K562 (cell line): ENCODE results near the gene C2orf66. TPM values are rescaled to one million over a fixed set of nuclear protein-coding genes. Genes with fewer than 3 reads are reported as not detected.

Experiments used
- CEBPG ChIP-seq, 3 experiments: fragments of 200-800 bp in 1 of 3; sonication (Bioruptor generic) in 1 of 3; sonication (generic) in 1 of 3; formaldehyde crosslinking in 1 of 3; IDR thresholded peaks in 2 of 3; conservative IDR thresholded peaks in 1 of 3; 2 replicates each; pipeline versions ENCODE4 v1.6.1 to v1.8.0; 2016 to 2022; ENCODE audit warnings: missing compliant biosample characterization in 2 of 3, missing genetic modification characterization in 2 of 3, mild to moderate bottlenecking in 1 of 3, missing genetic modification reagents in 1 of 3
- ETS2 ChIP-seq: IDR thresholded peaks from 2 replicates; pipeline ENCODE4 v1.6.1; 2016; ENCODE audit warnings: borderline replicate concordance, missing genetic modification characterization, mild to moderate bottlenecking, moderate library complexity, missing compliant biosample characterization; ENCODE audit not compliant: poor library complexity, severe bottlenecking
- FOXM1 ChIP-seq, 2 experiments: fragments of 450-650 bp in 1 of 2; sonication (generic) in 1 of 2; formaldehyde crosslinking in 1 of 2; IDR thresholded peaks; 2 replicates each; pipeline versions ENCODE4 v1.6.1 to v1.9.0; 2017 to 2022; ENCODE audit warnings: low read depth in 2 of 2, mild to moderate bottlenecking in 2 of 2, missing genetic modification reagents in 1 of 2, moderate library complexity in 1 of 2
- HEY1 ChIP-seq: fragments of 250-450 bp; sonication (Bioruptor Pico); IDR thresholded peaks from 2 replicates; pipeline ENCODE4 v1.5.0; 2020; ENCODE audit warnings: mild to moderate bottlenecking, moderate library complexity, borderline replicate concordance
- MTA3 ChIP-seq: fragments of 450-650 bp; formaldehyde crosslinking; IDR thresholded peaks from 2 replicates; pipeline ENCODE4 v1.6.1; 2017; ENCODE audit warnings: mild to moderate bottlenecking, borderline replicate concordance
- NCOR1 ChIP-seq: fragments of 450-650 bp; IDR thresholded peaks from 2 replicates; pipeline ENCODE4 v1.6.1; 2016; ENCODE audit warnings: mild to moderate bottlenecking, moderate library complexity
- PHB2 ChIP-seq: fragments of 450-650 bp; IDR thresholded peaks from 2 replicates; pipeline ENCODE4 v1.6.1; 2017; ENCODE audit warnings: low read depth
- PML ChIP-seq: IDR thresholded peaks from 2 replicates; pipeline ENCODE4 v1.6.1; 2012; ENCODE audit warnings: low read length, inconsistent platforms
- TBL1XR1 ChIP-seq, 2 experiments: IDR thresholded peaks; 2 replicates each; pipeline ENCODE4 v1.6.1; 2012; ENCODE audit warnings: improper control_type of control experiment in 2 of 2, low read length in 2 of 2, mild to moderate bottlenecking in 1 of 2
- ZBTB17 ChIP-seq: fragments of 450-650 bp; formaldehyde crosslinking; IDR thresholded peaks from 2 replicates; pipeline ENCODE4 v1.4.0; 2020; ENCODE audit warnings: mild to moderate bottlenecking
- ZNF668 ChIP-seq: fragments of 250-450 bp; sonication (Bioruptor Pico); IDR thresholded peaks from 2 replicates; pipeline ENCODE4 v1.8.0; 2022; ENCODE audit warnings: mild to moderate bottlenecking, inconsistent platforms
- polyA plus RNA-seq, 8 experiments: library from polyadenylated mRNA; depleted of rRNA in 4 of 8; stranded (reverse) in 5 of 8; unstranded in 3 of 8; fragments of >200 nt; fragmentation: Nextera tagmentation in 2 of 8; fragmentation: Illumina TruSeq in 1 of 8; extraction: Ambion mirVana in 2 of 8; extraction: Trizol in 1 of 8; gene quantifications; 2 replicates each; pipeline versions ENCODE4 v1.2.1 to v1.2.3, GENCODE V29; 2011 to 2014; ENCODE audit warnings: inconsistent platforms in 1 of 8, missing spikeins in 1 of 8
- total RNA-seq, 7 experiments: library from RNA; depleted of rRNA in 6 of 7; stranded (reverse); fragments of >200 nt in 6 of 7; fragmentation: Illumina TruSeq in 2 of 7; extraction: Trizol in 2 of 7; gene quantifications; 2 replicates each; pipeline versions ENCODE4 v1.2.1 to v1.2.3, GENCODE V29; 2011 to 2021; ENCODE audit warnings: low replicate concordance in 1 of 7
- TF ChIP-seq, protein P1 (sequence below): sonication (generic); formaldehyde crosslinking; IDR thresholded peaks from 2 replicates; pipeline ENCODE4 v1.8.0; 2023; ENCODE audit warnings: mild to moderate bottlenecking, missing genetic modification reagents

The C2orf66 gene
- total and polyA plus RNA-seq, 9 of the 15 experiments (the other 6 are each of a cell fraction or from before 2014, with no cell fraction given) = not detected

DNA sequence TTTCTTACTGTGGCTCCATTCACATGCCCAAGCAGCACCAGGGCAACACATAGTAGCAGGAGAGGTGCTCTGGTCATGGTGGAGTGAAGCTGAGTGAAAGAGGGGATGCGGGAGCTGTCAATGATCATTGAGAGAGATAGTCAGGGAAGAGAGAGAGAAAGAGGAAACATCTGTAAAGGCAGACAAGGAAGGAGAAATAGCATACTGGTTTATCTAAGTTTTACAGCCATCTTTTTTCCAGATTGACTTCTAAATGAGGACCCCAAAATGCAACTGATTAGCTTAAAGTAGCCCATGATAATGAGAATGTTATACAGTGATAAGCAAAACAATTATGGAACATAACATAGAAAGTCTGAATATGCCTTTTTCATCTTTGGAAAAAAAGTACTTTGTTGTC, at the start of gene C2orf66 (continued):
- TF ChIP-seq FOXM1 (IDR thresholded peaks at IDR 0.05; ENCODE audit: low read depth) = no peak
- no peak for TF ChIP-seq FOXM1 (CRISPR knock-in tag; IDR thresholded peaks at IDR 0.05; ENCODE audit: low read depth)
- peak; percentile 67; the same call in 1 of the 2 replicates for TF ChIP-seq PML
- TF ChIP-seq ETS2 (tag) = no peak
- no peak for TF ChIP-seq ZNF668 (CRISPR knock-in tag)
- no peak for TF ChIP-seq MTA3
- TF ChIP-seq CEBPG (CRISPR knock-in tag; IDR thresholded peaks at IDR 0.05) = no peak
- TF ChIP-seq CEBPG (tag; conservative IDR thresholded peaks at IDR 0.05 in 1 of 2, IDR thresholded peaks at IDR 0.05 in 1 of 2) = no peak
- TF ChIP-seq ZBTB17 (CRISPR knock-in tag) = no peak
- TF ChIP-seq, protein P1, sequence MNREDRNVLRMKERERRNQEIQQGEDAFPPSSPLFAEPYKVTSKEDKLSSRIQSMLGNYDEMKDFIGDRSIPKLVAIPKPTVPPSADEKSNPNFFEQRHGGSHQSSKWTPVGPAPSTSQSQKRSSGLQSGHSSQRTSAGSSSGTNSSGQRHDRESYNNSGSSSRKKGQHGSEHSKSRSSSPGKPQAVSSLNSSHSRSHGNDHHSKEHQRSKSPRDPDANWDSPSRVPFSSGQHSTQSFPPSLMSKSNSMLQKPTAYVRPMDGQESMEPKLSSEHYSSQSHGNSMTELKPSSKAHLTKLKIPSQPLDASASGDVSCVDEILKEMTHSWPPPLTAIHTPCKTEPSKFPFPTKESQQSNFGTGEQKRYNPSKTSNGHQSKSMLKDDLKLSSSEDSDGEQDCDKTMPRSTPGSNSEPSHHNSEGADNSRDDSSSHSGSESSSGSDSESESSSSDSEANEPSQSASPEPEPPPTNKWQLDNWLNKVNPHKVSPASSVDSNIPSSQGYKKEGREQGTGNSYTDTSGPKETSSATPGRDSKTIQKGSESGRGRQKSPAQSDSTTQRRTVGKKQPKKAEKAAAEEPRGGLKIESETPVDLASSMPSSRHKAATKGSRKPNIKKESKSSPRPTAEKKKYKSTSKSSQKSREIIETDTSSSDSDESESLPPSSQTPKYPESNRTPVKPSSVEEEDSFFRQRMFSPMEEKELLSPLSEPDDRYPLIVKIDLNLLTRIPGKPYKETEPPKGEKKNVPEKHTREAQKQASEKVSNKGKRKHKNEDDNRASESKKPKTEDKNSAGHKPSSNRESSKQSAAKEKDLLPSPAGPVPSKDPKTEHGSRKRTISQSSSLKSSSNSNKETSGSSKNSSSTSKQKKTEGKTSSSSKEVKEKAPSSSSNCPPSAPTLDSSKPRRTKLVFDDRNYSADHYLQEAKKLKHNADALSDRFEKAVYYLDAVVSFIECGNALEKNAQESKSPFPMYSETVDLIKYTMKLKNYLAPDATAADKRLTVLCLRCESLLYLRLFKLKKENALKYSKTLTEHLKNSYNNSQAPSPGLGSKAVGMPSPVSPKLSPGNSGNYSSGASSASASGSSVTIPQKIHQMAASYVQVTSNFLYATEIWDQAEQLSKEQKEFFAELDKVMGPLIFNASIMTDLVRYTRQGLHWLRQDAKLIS (CRISPR knock-in tag) = no peak
- no peak for TF ChIP-seq TBL1XR1 (IDR thresholded peaks at IDR 0.05; ENCODE audit: low read length in 2 of 2)
- TF ChIP-seq NCOR1 = peak; percentile 71
- TF ChIP-seq HEY1 (CRISPR knock-in tag) = no peak
- TF ChIP-seq PHB2 = 0 out of 2 replicates have a peak, but pooled peaks have one; percentile 14
- TF ChIP-seq, all 486 proteins: peak for 18
